SU-DHL-6 (cell line): ENCODE data around the gene DIP2C.
"Not testable (repeated sequence)": the region's sequence is repeated elsewhere in the genome, so short reads cannot be mapped to it uniquely, and the experiment has no call there.

Experiments used
- H2AFZ ChIP-seq: fragments of 200-600 bp; sonication (generic); 2 replicates; pipeline ENCODE4 v1.6.1; 2014; ENCODE audit warnings: low read depth, mild to moderate bottlenecking, moderate library complexity, mixed read lengths, antibody characterized with exemption, low read length; ENCODE audit not compliant: severe bottlenecking
- H3F3A ChIP-seq: fragments of 200-600 bp; shearing (Covaris generic); 2 replicates; pipeline ENCODE4 v1.6.0; 2016; ENCODE audit warnings: antibody characterized with exemption, mild to moderate bottlenecking; ENCODE audit not compliant: insufficient read depth
- H3K27ac ChIP-seq: fragments of 200-600 bp; sonication (generic); 2 replicates; pipeline ENCODE4 v1.5.1; 2016; ENCODE audit warnings: low read depth, mild to moderate bottlenecking, low read length, moderate library complexity, mixed read lengths
- H3K27me3 ChIP-seq: fragments of 200-600 bp; sonication (generic), shearing (Covaris generic); 2 replicates; pipeline ENCODE4 v1.6.0; 2014; ENCODE audit warnings: mild to moderate bottlenecking, low read length
- H3K36me3 ChIP-seq: fragments of 200-600 bp; sonication (generic); 2 replicates; pipeline ENCODE4 v1.6.1; 2014; ENCODE audit warnings: mild to moderate bottlenecking, low read length, mixed read lengths
- H3K4me2 ChIP-seq: fragments of 300-600, 200-600 bp; shearing (Covaris generic), sonication (generic); 2 replicates; pipeline ENCODE4 v1.6.0; 2014; ENCODE audit warnings: low read length, low read depth, mild to moderate bottlenecking; ENCODE audit not compliant: poor library complexity, severe bottlenecking
- H3K4me3 ChIP-seq: fragments of 200-600 bp; sonication (generic); 2 replicates; pipeline ENCODE4 v1.5.1; 2014; ENCODE audit warnings: antibody characterized with exemption, low read length, mild to moderate bottlenecking, mixed read lengths; ENCODE audit not compliant: insufficient read depth, poor library complexity, severe bottlenecking
- H3K79me2 ChIP-seq: fragments of 200-600 bp; sonication (generic); 2 replicates; pipeline ENCODE4 v1.6.1; 2014; ENCODE audit warnings: mild to moderate bottlenecking, low read length, moderate library complexity; ENCODE audit not compliant: insufficient read depth
- H3K9ac ChIP-seq: fragments of 200-600 bp; sonication (generic); 2 replicates; pipeline ENCODE4 v1.7.0; 2014; ENCODE audit warnings: mild to moderate bottlenecking, low read length
- H3K9me2 ChIP-seq: fragments of 200-600 bp; sonication (generic); replicated peaks from 2 replicates; pipeline ENCODE4 v1.6.1; 2014; ENCODE audit warnings: low read length; ENCODE audit not compliant: insufficient read depth
- H3K9me3 ChIP-seq: fragments of 200-600 bp; sonication (generic); 2 replicates; pipeline ENCODE4 v1.6.1; 2014; ENCODE audit warnings: low read length, mixed read lengths; ENCODE audit not compliant: insufficient read depth
- H4K20me1 ChIP-seq: fragments of 200-600 bp; sonication (generic); 2 replicates; pipeline ENCODE4 v1.6.1; 2014; ENCODE audit warnings: low read depth, mild to moderate bottlenecking, antibody characterized with exemption, low read length, moderate library complexity, mixed read lengths
- CTCF ChIP-seq: fragments of 200-600 bp; sonication (generic); IDR thresholded peaks from one replicate; pipeline ENCODE4 v1.5.1; 2017; ENCODE audit warnings: antibody characterized with exemption, mild to moderate bottlenecking, low read length, moderate library complexity; ENCODE audit not compliant: insufficient read depth, poor library complexity, severe bottlenecking
- EZH2phosphoT487 ChIP-seq: fragments of 200-600 bp; sonication (generic), shearing (Covaris generic); conservative IDR thresholded peaks from 2 replicates; pipeline ENCODE4 v1.6.1; 2018; ENCODE audit warnings: mild to moderate bottlenecking, antibody characterized with exemption, low read length, moderate library complexity, mixed read lengths

The DIP2C gene

GRCh38 chr10:649798-650440 is 39.5 kb downstream of the DIP2C start:
- no peak overlapping the region for H3K4me2 ChIP-seq
- H3K9ac ChIP-seq, result no peak overlapping the region
- no peaks in the 10 kb centered on the region for H3K9me3 ChIP-seq
- no peaks in the 10 kb centered on the region for H3K27me3 ChIP-seq
- H3K9me2 ChIP-seq, result no peaks in the 10 kb centered on the region
- H3K79me2 ChIP-seq, result no peaks in the 10 kb centered on the region
- H3F3A ChIP-seq, result no peaks in the 10 kb centered on the region
- no peak for TF ChIP-seq CTCF
- no peak for TF ChIP-seq EZH2phosphoT487
- no peak overlapping the region for H2AFZ ChIP-seq
- H3K27ac ChIP-seq, result no peak overlapping the region
- no peak overlapping the region for H3K4me3 ChIP-seq
- no peaks in the 10 kb centered on the region for H4K20me1 ChIP-seq
- H3K36me3 ChIP-seq, result no peaks in the 10 kb centered on the region

GRCh38 chr10:649445-649797 is 40.0 kb downstream of the DIP2C start:
- Histone ChIP-seq H3K4me3 (no peak overlapping the region), H3F3A (no peaks in the 10 kb centered on the region), H3K36me3 (no peaks in the 10 kb centered on the region), H3K9ac (no peak overlapping the region), H2AFZ (no peak overlapping the region), H3K9me3 (no peaks in the 10 kb centered on the region), H3K27ac (no peak overlapping the region), H3K27me3 (no peaks in the 10 kb centered on the region), H3K79me2 (no peaks in the 10 kb centered on the region), H3K4me2 (no peak overlapping the region), H4K20me1 (no peaks in the 10 kb centered on the region), H3K9me2 (no peaks in the 10 kb centered on the region)
- TF ChIP-seq EZH2phosphoT487 (no peak), CTCF (no peak)

- not testable (repeated sequence) for H3K27ac ChIP-seq, H3K9me3 ChIP-seq, H3K9ac ChIP-seq, H3F3A ChIP-seq, H3K27me3 ChIP-seq, H4K20me1 ChIP-seq, H3K9me2 ChIP-seq, H3K36me3 ChIP-seq, H2AFZ ChIP-seq, H3K4me3 ChIP-seq, H3K79me2 ChIP-seq, H3K4me2 ChIP-seq
Observed at GRCh38 chr10:647019-647418, 42.4 kb downstream of the DIP2C start.

- H3K9ac ChIP-seq, result no peak overlapping the region
- no peak overlapping the region for H3K27ac ChIP-seq
- no peaks in the 10 kb centered on the region for H4K20me1 ChIP-seq
- H3K79me2 ChIP-seq, result no peaks in the 10 kb centered on the region
- no peaks in the 10 kb centered on the region for H3K9me3 ChIP-seq
- H3K4me3 ChIP-seq, result no peak overlapping the region
- no peaks in the 10 kb centered on the region for H3K36me3 ChIP-seq
- no peaks in the 10 kb centered on the region for H3K27me3 ChIP-seq
- no peak for TF ChIP-seq CTCF
- no peak for TF ChIP-seq EZH2phosphoT487
- no peak overlapping the region for H2AFZ ChIP-seq
- H3K4me2 ChIP-seq, result no peak overlapping the region
- no peaks in the 10 kb centered on the region for H3F3A ChIP-seq
- no peaks in the 10 kb centered on the region for H3K9me2 ChIP-seq
Observed at GRCh38 chr10:646118-646524, 43.3 kb downstream of the DIP2C start.
